Gastrocnemius medialis (tissue), 4 donors: ENCODE data around the gene SMOC1. TPM values are rescaled to one million over a fixed set of nuclear protein-coding genes. Genes with fewer than 3 reads are reported as not detected.

Experiments
- ATAC-seq, 2 donors: fragments of 150-250 bp; one replicate each; pipeline ENCODE4 v1.9.1; 2016
- DNase-seq, 2 donors: peaks; one replicate each; pipeline ENCODE4 v3.0.0-alpha.2; 2019
- H3K27ac ChIP-seq, 4 donors: fragments of 200-600 bp; sonication (generic); 1 replicate in 1 of 4; 2 replicates in 3 of 4; pipeline ENCODE4 v1.5.1; 2016 to 2018; ENCODE audit warnings: mild to moderate bottlenecking in 2 of 4, moderate library complexity in 1 of 4
- H3K27me3 ChIP-seq, 3 donors: fragments of 200-600 bp; sonication (generic) in 2 of 3; 1 replicate in 1 of 3; 2 replicates in 2 of 3; pipeline versions ENCODE4 v1.5.1 to v1.6.0; 2016 to 2019; ENCODE audit warnings: mild to moderate bottlenecking in 1 of 3, moderate library complexity in 1 of 3
- H3K36me3 ChIP-seq, 2 donors: fragments of 200-600 bp; sonication (generic) in 1 of 2; one replicate each; pipeline ENCODE4 v1.5.1; 2017 to 2018
- H3K4me1 ChIP-seq, 2 donors: fragments of 200-600 bp; sonication (generic) in 1 of 2; one replicate each; pipeline ENCODE4 v1.5.1; 2016 to 2017; ENCODE audit warnings: mild to moderate bottlenecking in 2 of 2
- H3K4me3 ChIP-seq, 4 donors: fragments of 200-600 bp; sonication (generic) in 3 of 4; 1 replicate in 1 of 4; 2 replicates in 3 of 4; pipeline ENCODE4 v1.5.1; 2016 to 2019; ENCODE audit warnings: mild to moderate bottlenecking in 2 of 4
- H3K9me3 ChIP-seq, 3 donors: fragments of 200-600 bp; sonication (generic) in 2 of 3; 1 replicate in 1 of 3; 2 replicates in 2 of 3; pipeline ENCODE4 v1.5.1; 2016 to 2019
- POLR2A ChIP-seq, 2 donors: fragments of 450-650 bp; IDR thresholded peaks; one replicate each; pipeline ENCODE4 v1.6.1; 2017; ENCODE audit warnings: antibody characterized with exemption in 2 of 2, mild to moderate bottlenecking in 2 of 2, moderate library complexity in 2 of 2
- in situ Hi-C, 4 donors: fragments of 200-750 bp; cut with MboI; loops; one replicate each; pipeline versions ENCODE4 v1.15.0 to v1.8.0; 2017; ENCODE audit warnings: low sequenced_read_pairs in 4 of 4
- intact Hi-C: fragments of 100-400 bp; cut with DNase I; formaldehyde crosslinking; loops from one replicate; pipeline ENCODE4 v1.15.1; 2023; ENCODE audit warnings: low total_unique reads
- total RNA-seq, 4 donors: library from RNA; depleted of rRNA; stranded (reverse); fragments of >200 nt; gene quantifications; one replicate each; pipeline versions ENCODE4 v1.1.0 to v1.2.3, GENCODE V29; 2016
- TF ChIP-seq, protein P1 (sequence below), 5 experiments: fragments of 450-650 bp in 3 of 5; fragments of 200-600 bp in 2 of 5; sonication (generic) in 2 of 5; IDR thresholded peaks in 4 of 5; conservative IDR thresholded peaks in 1 of 5; 1 replicate in 4 of 5; 2 replicates in 1 of 5; pipeline ENCODE4 v1.5.1; 2016 to 2019; ENCODE audit warnings: antibody characterized with exemption in 5 of 5, mild to moderate bottlenecking in 3 of 5, moderate library complexity in 3 of 5

SMOC1 gene
- total RNA-seq, 4 donors from 2014 or later: 2.7 to 10.2 (median 7.8) TPM

GRCh38 chr14:69876221-69876847 is 2.9 kb upstream of the SMOC1 start:
- no peaks in the 10 kb centered on the region for H3K9me3 ChIP-seq
- H3K4me1 ChIP-seq: peaks cover 6 to 9% of the 10 kb centered on the region in 2 donors
- no peak for TF ChIP-seq POLR2A (IDR thresholded peaks at IDR 0.05)
- TF ChIP-seq, protein P1, sequence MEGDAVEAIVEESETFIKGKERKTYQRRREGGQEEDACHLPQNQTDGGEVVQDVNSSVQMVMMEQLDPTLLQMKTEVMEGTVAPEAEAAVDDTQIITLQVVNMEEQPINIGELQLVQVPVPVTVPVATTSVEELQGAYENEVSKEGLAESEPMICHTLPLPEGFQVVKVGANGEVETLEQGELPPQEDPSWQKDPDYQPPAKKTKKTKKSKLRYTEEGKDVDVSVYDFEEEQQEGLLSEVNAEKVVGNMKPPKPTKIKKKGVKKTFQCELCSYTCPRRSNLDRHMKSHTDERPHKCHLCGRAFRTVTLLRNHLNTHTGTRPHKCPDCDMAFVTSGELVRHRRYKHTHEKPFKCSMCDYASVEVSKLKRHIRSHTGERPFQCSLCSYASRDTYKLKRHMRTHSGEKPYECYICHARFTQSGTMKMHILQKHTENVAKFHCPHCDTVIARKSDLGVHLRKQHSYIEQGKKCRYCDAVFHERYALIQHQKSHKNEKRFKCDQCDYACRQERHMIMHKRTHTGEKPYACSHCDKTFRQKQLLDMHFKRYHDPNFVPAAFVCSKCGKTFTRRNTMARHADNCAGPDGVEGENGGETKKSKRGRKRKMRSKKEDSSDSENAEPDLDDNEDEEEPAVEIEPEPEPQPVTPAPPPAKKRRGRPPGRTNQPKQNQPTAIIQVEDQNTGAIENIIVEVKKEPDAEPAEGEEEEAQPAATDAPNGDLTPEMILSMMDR (IDR thresholded peaks at IDR 0.05 in 4 of 5, conservative IDR thresholded peaks at IDR 0.05 in 1 of 5): no peak
- in situ Hi-C loops: no loop called here
- no peaks in the 10 kb centered on the region for H3K27me3 ChIP-seq
- intact Hi-C loops: loop anchor here (2.0 kb wide), 1 partner anchor 150 kb away; no protein-coding TSS in a partner anchor
- H3K27ac ChIP-seq: peak overlapping the region in 1 of 4 donors; percentile 33
- ATAC-seq (no peak), DNase-seq (no peak)
- no peaks in the 10 kb centered on the region for H3K36me3 ChIP-seq
- H3K4me3 ChIP-seq: no peak overlapping the region

DNA sequence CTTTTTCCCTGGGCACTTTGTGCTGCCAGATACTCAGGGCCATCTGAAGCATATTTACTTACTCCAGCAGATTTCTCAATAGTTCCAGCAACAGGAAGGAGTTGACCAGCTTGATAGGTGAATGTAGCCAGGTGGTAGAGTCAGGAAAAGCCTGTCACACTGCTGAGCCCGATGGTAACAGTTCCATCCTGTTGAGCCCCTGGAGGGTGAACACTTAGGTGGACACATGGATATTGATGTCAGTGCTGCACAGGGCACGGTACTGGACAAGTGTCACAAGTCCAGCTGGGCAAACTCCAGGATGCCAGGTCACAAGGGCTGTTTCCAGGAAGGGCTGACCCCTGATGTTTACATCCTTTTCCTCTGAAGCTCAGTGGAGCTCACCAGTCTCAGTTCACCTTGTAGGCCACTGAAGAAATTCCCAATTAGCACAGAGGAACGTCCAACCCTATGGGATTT is 2.3 kb upstream of the SMOC1 start:
- no peaks in the 10 kb centered on the region for H3K9me3 ChIP-seq
- intact Hi-C loops (loop anchor here (2.0 kb wide), 1 partner anchor 150 kb away; no protein-coding TSS in a partner anchor), in situ Hi-C loops (no loop called here)
- no peak for TF ChIP-seq POLR2A (IDR thresholded peaks at IDR 0.05)
- TF ChIP-seq, protein P1 (IDR thresholded peaks at IDR 0.05 in 4 of 5, conservative IDR thresholded peaks at IDR 0.05 in 1 of 5): no peak
- no peak overlapping the region for H3K4me3 ChIP-seq
- ATAC-seq: no peak
- H3K4me1 ChIP-seq: peaks cover 6 to 12% of the 10 kb centered on the region in 2 donors
- H3K27ac ChIP-seq: peak overlapping the region in 1 of 4 donors; percentile 33
- DNase-seq: no peak
- H3K27me3 ChIP-seq: no peaks in the 10 kb centered on the region
- no peaks in the 10 kb centered on the region for H3K36me3 ChIP-seq

- ATAC-seq (peak in 1 of 2 donors; percentile 41), DNase-seq (no peak)
- Histone ChIP-seq H3K36me3 (no peaks in the 10 kb centered on the region), H3K27me3 (no peaks in the 10 kb centered on the region), H3K27ac (peak overlapping the region in 1 of 4 donors; percentile 33), H3K4me3 (no peak overlapping the region), H3K4me1 (peaks cover 6 to 14% of the 10 kb centered on the region in 2 donors), H3K9me3 (no peaks in the 10 kb centered on the region)
- in situ Hi-C loops: no loop called here
- intact Hi-C loops: loop anchor here (2.0 kb wide), 1 partner anchor 149 kb away; no protein-coding TSS in a partner anchor
- no peak for TF ChIP-seq POLR2A (IDR thresholded peaks at IDR 0.05)
- TF ChIP-seq, protein P1 (IDR thresholded peaks at IDR 0.05 in 4 of 5, conservative IDR thresholded peaks at IDR 0.05 in 1 of 5): peak in 4 of 5 experiments; percentile 32 to 60 (median 46)
Measured at GRCh38 chr14:69877492-69877891, 1.7 kb upstream of the SMOC1 start.

GRCh38 chr14:69878251-69878650 is 965 bp upstream of the SMOC1 start:
- TF ChIP-seq, protein P1 (IDR thresholded peaks at IDR 0.05 in 4 of 5, conservative IDR thresholded peaks at IDR 0.05 in 1 of 5): no peak
- no peak for TF ChIP-seq POLR2A (IDR thresholded peaks at IDR 0.05)
- Histone ChIP-seq H3K27ac (no peak overlapping the region), H3K9me3 (no peaks in the 10 kb centered on the region), H3K36me3 (no peaks in the 10 kb centered on the region), H3K27me3 (no peaks in the 10 kb centered on the region), H3K4me1 (peaks cover 6 to 14% of the 10 kb centered on the region in 2 donors), H3K4me3 (no peak overlapping the region)
- DNase-seq (no peak), ATAC-seq (no peak)
- intact Hi-C loops (loop anchor here (2.0 kb wide), 1 partner anchor 59 kb away; no protein-coding TSS in a partner anchor), in situ Hi-C loops (no loop called here)
